OCI-LY1 (cell line): ENCODE results near the gene PASK.
"Not testable (repeated sequence)": the region's sequence is repeated elsewhere in the genome, so short reads cannot be mapped to it uniquely, and the experiment has no call there.

Experiments
- H2AFZ ChIP-seq: fragments of 200-600 bp; sonication (generic), shearing (Covaris generic); 2 replicates; pipeline ENCODE4 v1.6.0; 2014; ENCODE audit warnings: antibody characterized with exemption, mild to moderate bottlenecking, low read length
- H3F3A ChIP-seq: fragments of 200-600 bp; sonication (generic), shearing (Covaris generic); 2 replicates; pipeline ENCODE4 v1.6.0; 2014; ENCODE audit warnings: mild to moderate bottlenecking, antibody characterized with exemption, low read length, moderate library complexity; ENCODE audit not compliant: insufficient read depth
- H3K27ac ChIP-seq: fragments of 200-600 bp; sonication (generic); 2 replicates; pipeline ENCODE4 v1.5.1; 2014; ENCODE audit warnings: low read length, mixed run types, mild to moderate bottlenecking, low read depth; ENCODE audit not compliant: poor library complexity, severe bottlenecking
- H3K27me3 ChIP-seq: fragments of 200-600 bp; sonication (generic); 2 replicates; pipeline ENCODE4 v1.6.0; 2014; ENCODE audit warnings: antibody characterized with exemption, mild to moderate bottlenecking, low read length, moderate library complexity; ENCODE audit not compliant: insufficient read depth
- H3K36me3 ChIP-seq: fragments of 200-600 bp; sonication (generic); 2 replicates; pipeline ENCODE4 v1.6.1; 2014; ENCODE audit warnings: mild to moderate bottlenecking, antibody characterized with exemption, low read length, moderate library complexity, mixed read lengths; ENCODE audit not compliant: insufficient read depth
- H3K4me1 ChIP-seq: fragments of 200-600 bp; sonication (generic); 2 replicates; pipeline ENCODE4 v1.5.1; 2014; ENCODE audit warnings: mild to moderate bottlenecking, low read length, moderate library complexity; ENCODE audit not compliant: insufficient read depth, severe bottlenecking
- H3K4me2 ChIP-seq: fragments of 200-600 bp; sonication (generic), shearing (Covaris generic); 2 replicates; pipeline ENCODE4 v1.6.1; 2014; ENCODE audit warnings: low read length
- H3K4me3 ChIP-seq: fragments of 200-600 bp; sonication (generic); 2 replicates; pipeline ENCODE4 v1.5.1; 2014; ENCODE audit warnings: low read length, low read depth, mild to moderate bottlenecking, mixed read lengths; ENCODE audit not compliant: poor library complexity, severe bottlenecking
- H3K79me2 ChIP-seq: fragments of 200-600 bp; shearing (Covaris generic); 2 replicates; pipeline ENCODE4 v1.6.1; 2016; ENCODE audit warnings: mixed run types, low read length, mixed read lengths; ENCODE audit not compliant: insufficient read depth
- H3K9ac ChIP-seq: fragments of 200-600 bp; sonication (generic), shearing (Covaris generic); 2 replicates; pipeline ENCODE4 v1.6.1; 2014; ENCODE audit warnings: mild to moderate bottlenecking, low read length, mixed read lengths
- H3K9me2 ChIP-seq: fragments of 200-600 bp; sonication (generic), shearing (Covaris generic); 2 replicates; pipeline ENCODE4 v1.6.1; 2014; ENCODE audit warnings: low read depth, mild to moderate bottlenecking, low read length, mixed read lengths
- H3K9me3 ChIP-seq: fragments of 200-600 bp; shearing (Covaris generic); 2 replicates; pipeline ENCODE4 v1.6.1; 2014; ENCODE audit warnings: low read length, mixed read lengths
- H4K20me1 ChIP-seq: fragments of 200-600 bp; sonication (generic), shearing (Covaris generic); 2 replicates; pipeline ENCODE4 v1.6.0; 2016; ENCODE audit warnings: mild to moderate bottlenecking, low read length; ENCODE audit not compliant: insufficient read depth
- CTCF ChIP-seq: fragments of 200-600 bp; sonication (generic), shearing (Covaris generic); IDR thresholded peaks from 2 replicates; pipeline ENCODE4 v1.5.1; 2017; ENCODE audit warnings: mild to moderate bottlenecking, antibody characterized with exemption, low read length, moderate library complexity, mixed read lengths
- EZH2 ChIP-seq: fragments of 200-600 bp; sonication (generic), shearing (Covaris generic); IDR thresholded peaks from 2 replicates; pipeline ENCODE4 v1.8.0; 2017; ENCODE audit warnings: borderline replicate concordance, mixed run types, mild to moderate bottlenecking, antibody characterized with exemption, low read length, moderate library complexity, mixed read lengths

Gene PASK

DNA sequence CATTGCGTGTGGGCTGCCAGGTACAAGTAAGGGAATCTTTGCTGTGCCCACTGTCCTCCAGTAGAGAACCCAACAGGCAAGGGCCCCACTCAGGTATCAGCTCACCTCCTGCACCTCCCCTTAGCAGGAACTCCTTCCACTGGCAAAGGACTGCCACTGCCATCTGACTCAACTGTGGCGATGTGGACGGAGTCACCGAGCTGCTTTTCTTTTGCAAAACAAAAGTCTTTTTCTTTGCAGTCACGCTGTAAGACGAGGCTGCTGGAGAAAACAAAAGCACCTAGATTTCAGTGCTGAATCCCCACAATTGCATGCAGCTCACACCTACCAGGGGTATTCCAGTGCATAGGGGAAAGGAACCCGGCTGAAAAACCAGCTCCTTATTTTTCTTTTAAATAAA, 55.1 kb downstream of the PASK start:
- Histone ChIP-seq H3K9me2 (no peaks in the 10 kb centered on the region), H3K27ac (no peak overlapping the region), H3K36me3 (peaks cover 90% of the 10 kb centered on the region), H4K20me1 (no peaks in the 10 kb centered on the region), H3F3A (no peaks in the 10 kb centered on the region), H3K79me2 (no peaks in the 10 kb centered on the region; the same call in 1 of the 2 replicates), H2AFZ (no peak overlapping the region), H3K9ac (no peak overlapping the region), H3K27me3 (no peaks in the 10 kb centered on the region), H3K9me3 (no peaks in the 10 kb centered on the region), H3K4me2 (no peak overlapping the region), H3K4me1 (peaks cover 3% of the 10 kb centered on the region), H3K4me3 (no peak overlapping the region)
- TF ChIP-seq EZH2 (no peak), CTCF (no peak)

- H3F3A ChIP-seq, H3K4me3 ChIP-seq, H3K4me1 ChIP-seq, H3K27me3 ChIP-seq, H4K20me1 ChIP-seq, H2AFZ ChIP-seq, H3K27ac ChIP-seq, H3K9ac ChIP-seq, H3K9me2 ChIP-seq, H3K79me2 ChIP-seq, H3K4me2 ChIP-seq, H3K9me3 ChIP-seq: not testable (repeated sequence)
- H3K36me3 ChIP-seq: peaks cover 90% of the 10 kb centered on the region
Measured at GRCh38 chr2:241093133-241093781, 56.0 kb downstream of the PASK start.

- Histone ChIP-seq H3K9ac (no peak overlapping the region), H2AFZ (no peak overlapping the region), H3K4me3 (no peak overlapping the region), H3K4me2 (no peak overlapping the region), H3K36me3 (peaks cover 90% of the 10 kb centered on the region), H3F3A (no peaks in the 10 kb centered on the region), H3K27ac (no peak overlapping the region), H3K9me2 (no peaks in the 10 kb centered on the region), H3K27me3 (no peaks in the 10 kb centered on the region), H3K79me2 (no peaks in the 10 kb centered on the region), H4K20me1 (no peaks in the 10 kb centered on the region), H3K4me1 (no peaks in the 10 kb centered on the region), H3K9me3 (no peaks in the 10 kb centered on the region)
- TF ChIP-seq CTCF: no peak
- no peak for TF ChIP-seq EZH2
Measured at GRCh38 chr2:241092677-241093076, 56.6 kb downstream of the PASK start.

GRCh38 chr2:241091734-241092445, 57.4 kb downstream of the PASK start:
- Histone ChIP-seq H2AFZ (no peak overlapping the region), H3K79me2 (no peaks in the 10 kb centered on the region), H3K9me2 (no peaks in the 10 kb centered on the region), H3K4me3 (no peak overlapping the region), H3K27ac (no peak overlapping the region), H3K4me1 (no peaks in the 10 kb centered on the region), H3K9ac (no peak overlapping the region), H3K9me3 (no peaks in the 10 kb centered on the region), H3F3A (no peaks in the 10 kb centered on the region), H3K4me2 (no peak overlapping the region), H3K27me3 (no peaks in the 10 kb centered on the region), H4K20me1 (no peaks in the 10 kb centered on the region), H3K36me3 (peaks cover 90% of the 10 kb centered on the region)
- TF ChIP-seq CTCF (no peak), EZH2 (no peak)
